GM15510 (cell line): ENCODE measurements around the gene SHISAL2B.

Experiments used
- POLR2A ChIP-seq: IDR thresholded peaks from 3 replicates; pipeline ENCODE4 v1.6.1; 2011; ENCODE audit warnings: borderline replicate concordance; ENCODE audit not compliant: insufficient read length; ENCODE audit errors: extremely low read depth

SHISAL2B gene

GRCh38 chr5:64759960-64760660, 69.8 kb downstream of the SHISAL2B start:
- no peak for TF ChIP-seq POLR2A

- no peak for TF ChIP-seq POLR2A
These were observed 73.7 kb downstream of the SHISAL2B start for GRCh38 chr5:64763948-64764503.

- no peak for TF ChIP-seq POLR2A
These were observed 75.7 kb downstream of the SHISAL2B start for GRCh38 chr5:64765804-64766504.

GRCh38 chr5:64766941-64767340, 76.6 kb downstream of the SHISAL2B start:
- TF ChIP-seq POLR2A = no peak
